LNCAP (cell line): ENCODE results near the gene TMEM184A.

ENCODE experiments used
- CTCF ChIP-seq: fragments of 450-650 bp; IDR thresholded peaks from 2 replicates; pipeline ENCODE4 v1.5.1; 2017; ENCODE audit warnings: mild to moderate bottlenecking

Gene TMEM184A

GRCh38 chr7:1550846-1551155, 5.2 kb downstream of the TMEM184A start:
- TF ChIP-seq CTCF = no peak

GRCh38 chr7:1550005-1550845, 5.8 kb downstream of the TMEM184A start:
- TF ChIP-seq CTCF = no peak

- no peak for TF ChIP-seq CTCF
These were observed 6.5 kb downstream of the TMEM184A start for GRCh38 chr7:1549357-1550004.

GRCh38 chr7:1548944-1549343, 7.1 kb downstream of the TMEM184A start:
- TF ChIP-seq CTCF = no peak

GRCh38 chr7:1548438-1548831, 7.6 kb downstream of the TMEM184A start:
- no peak for TF ChIP-seq CTCF

GRCh38 chr7:1547777-1548437, 8.1 kb downstream of the TMEM184A start:
- no peak for TF ChIP-seq CTCF

GRCh38 chr7:1546909-1547776, 8.9 kb downstream of the TMEM184A start:
- no peak for TF ChIP-seq CTCF
